Amniotic stem cell (primary cell): ENCODE results near the gene ZBTB20.
A peak's percentile ranks its signal among the peaks of the same experiment; 100 is the strongest.

Experiments used
- DNase-seq: peaks from one replicate; lab custom pipeline; 2025; lab: John Stamatoyannopoulos, UW

ZBTB20 gene

GRCh38 chr3:114624571-114625181 lies 522.4 kb downstream of the ZBTB20 start:
- DNase-seq, result peak; percentile 86

- no peak for DNase-seq
These were observed 523.0 kb downstream of the ZBTB20 start for GRCh38 chr3:114624047-114624445.

- DNase-seq, result no peak
These were observed 523.6 kb downstream of the ZBTB20 start for GRCh38 chr3:114623420-114624046.

- no peak for DNase-seq
These were observed 525.1 kb downstream of the ZBTB20 start for GRCh38 chr3:114622001-114622400.

GRCh38 chr3:114619771-114620170 lies 527.3 kb downstream of the ZBTB20 start:
- no peak for DNase-seq

GRCh38 chr3:114615523-114616085 lies 531.5 kb downstream of the ZBTB20 start:
- no peak for DNase-seq

- no peak for DNase-seq
These were observed 537.0 kb downstream of the ZBTB20 start for GRCh38 chr3:114609973-114610630.

GRCh38 chr3:114608293-114608692 lies 538.8 kb downstream of the ZBTB20 start:
- DNase-seq, result no peak

GRCh38 chr3:114606336-114606735 lies 540.8 kb downstream of the ZBTB20 start:
- DNase-seq, result no peak

GRCh38 chr3:114600571-114600970 lies 546.5 kb downstream of the ZBTB20 start:
- no peak for DNase-seq

- DNase-seq, result no peak
These were observed 549.2 kb downstream of the ZBTB20 start for GRCh38 chr3:114597871-114598270.

GRCh38 chr3:114597012-114597411 lies 550.1 kb downstream of the ZBTB20 start:
- no peak for DNase-seq

GRCh38 chr3:114596147-114596546 lies 550.9 kb downstream of the ZBTB20 start:
- DNase-seq, result no peak

GRCh38 chr3:114595522-114596028 lies 551.5 kb downstream of the ZBTB20 start:
- no peak for DNase-seq

GRCh38 chr3:114590309-114591047 lies 556.6 kb downstream of the ZBTB20 start:
- DNase-seq, result no peak

- DNase-seq, result no peak
These were observed 559.1 kb downstream of the ZBTB20 start for GRCh38 chr3:114587986-114588385.

- DNase-seq, result no peak
These were observed 561.0 kb downstream of the ZBTB20 start for GRCh38 chr3:114586119-114586518.

- no peak for DNase-seq
These were observed 561.4 kb downstream of the ZBTB20 start for GRCh38 chr3:114585687-114586086.

GRCh38 chr3:114584734-114585371 lies 562.2 kb downstream of the ZBTB20 start:
- no peak for DNase-seq

GRCh38 chr3:114582929-114583328 lies 564.2 kb downstream of the ZBTB20 start:
- DNase-seq, result no peak

GRCh38 chr3:114572364-114573062 lies 574.6 kb downstream of the ZBTB20 start:
- DNase-seq, result no peak
